Measurements from ENCODE around the gene LIMS2.

GRCh38 chr2:127651971-127652550, 23.3 kb downstream of the LIMS2 start:
- no peak for TF ChIP-seq CTCF (conservative IDR thresholded peaks at IDR 0.05; ENCODE audit: low read length)
- TF ChIP-seq EZH2phosphoT487 (IDR thresholded peaks at IDR 0.05; ENCODE audit: borderline replicate concordance, low read depth, low read length) = no peak
